Panc1 (cell line): Measurements from ENCODE around the gene ME1.

Experiments
- POLR2AphosphoS5 ChIP-seq: IDR thresholded peaks from 2 replicates; pipeline ENCODE4 v1.6.1; 2012; ENCODE audit warnings: mild to moderate bottlenecking, low read depth, low read length, moderate library complexity
- TF ChIP-seq, protein P1 (sequence below): fragments of 450-650 bp; IDR thresholded peaks from 2 replicates; pipeline ENCODE4 v1.5.1; 2017; ENCODE audit warnings: mild to moderate bottlenecking
- TF ChIP-seq, protein P2 (sequence below), 2 experiments: IDR thresholded peaks; 2 replicates each; pipeline ENCODE4 v1.6.1; 2011 to 2012; ENCODE audit warnings: low read depth in 2 of 2, control low read depth in 1 of 2, low read length in 1 of 2, mild to moderate bottlenecking in 1 of 2, moderate library complexity in 1 of 2; ENCODE audit not compliant: insufficient read depth in 1 of 2

DNA sequence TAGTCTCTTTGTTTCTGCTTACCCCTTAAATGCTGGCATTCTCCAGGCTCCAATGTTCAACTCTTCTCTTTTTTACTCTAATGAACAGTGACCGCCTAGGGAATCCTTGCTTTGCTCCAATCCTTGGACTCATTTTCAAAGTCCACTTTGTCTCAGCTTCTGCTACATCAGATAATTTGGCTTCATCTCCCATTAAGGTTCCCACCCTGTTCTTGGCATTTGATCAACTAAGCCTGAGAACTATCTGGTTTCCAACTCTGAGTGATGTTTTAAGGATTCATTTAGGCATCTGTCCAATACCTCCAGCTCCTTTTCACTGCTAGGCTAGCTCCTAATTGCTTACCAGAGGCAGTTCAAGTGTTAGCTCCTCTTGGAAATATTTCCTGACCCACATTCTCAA lies 64.9 kb downstream of the ME1 start:
- TF ChIP-seq, protein P1, sequence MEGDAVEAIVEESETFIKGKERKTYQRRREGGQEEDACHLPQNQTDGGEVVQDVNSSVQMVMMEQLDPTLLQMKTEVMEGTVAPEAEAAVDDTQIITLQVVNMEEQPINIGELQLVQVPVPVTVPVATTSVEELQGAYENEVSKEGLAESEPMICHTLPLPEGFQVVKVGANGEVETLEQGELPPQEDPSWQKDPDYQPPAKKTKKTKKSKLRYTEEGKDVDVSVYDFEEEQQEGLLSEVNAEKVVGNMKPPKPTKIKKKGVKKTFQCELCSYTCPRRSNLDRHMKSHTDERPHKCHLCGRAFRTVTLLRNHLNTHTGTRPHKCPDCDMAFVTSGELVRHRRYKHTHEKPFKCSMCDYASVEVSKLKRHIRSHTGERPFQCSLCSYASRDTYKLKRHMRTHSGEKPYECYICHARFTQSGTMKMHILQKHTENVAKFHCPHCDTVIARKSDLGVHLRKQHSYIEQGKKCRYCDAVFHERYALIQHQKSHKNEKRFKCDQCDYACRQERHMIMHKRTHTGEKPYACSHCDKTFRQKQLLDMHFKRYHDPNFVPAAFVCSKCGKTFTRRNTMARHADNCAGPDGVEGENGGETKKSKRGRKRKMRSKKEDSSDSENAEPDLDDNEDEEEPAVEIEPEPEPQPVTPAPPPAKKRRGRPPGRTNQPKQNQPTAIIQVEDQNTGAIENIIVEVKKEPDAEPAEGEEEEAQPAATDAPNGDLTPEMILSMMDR, result no peak
- no peak for TF ChIP-seq POLR2AphosphoS5
- TF ChIP-seq, protein P2, sequence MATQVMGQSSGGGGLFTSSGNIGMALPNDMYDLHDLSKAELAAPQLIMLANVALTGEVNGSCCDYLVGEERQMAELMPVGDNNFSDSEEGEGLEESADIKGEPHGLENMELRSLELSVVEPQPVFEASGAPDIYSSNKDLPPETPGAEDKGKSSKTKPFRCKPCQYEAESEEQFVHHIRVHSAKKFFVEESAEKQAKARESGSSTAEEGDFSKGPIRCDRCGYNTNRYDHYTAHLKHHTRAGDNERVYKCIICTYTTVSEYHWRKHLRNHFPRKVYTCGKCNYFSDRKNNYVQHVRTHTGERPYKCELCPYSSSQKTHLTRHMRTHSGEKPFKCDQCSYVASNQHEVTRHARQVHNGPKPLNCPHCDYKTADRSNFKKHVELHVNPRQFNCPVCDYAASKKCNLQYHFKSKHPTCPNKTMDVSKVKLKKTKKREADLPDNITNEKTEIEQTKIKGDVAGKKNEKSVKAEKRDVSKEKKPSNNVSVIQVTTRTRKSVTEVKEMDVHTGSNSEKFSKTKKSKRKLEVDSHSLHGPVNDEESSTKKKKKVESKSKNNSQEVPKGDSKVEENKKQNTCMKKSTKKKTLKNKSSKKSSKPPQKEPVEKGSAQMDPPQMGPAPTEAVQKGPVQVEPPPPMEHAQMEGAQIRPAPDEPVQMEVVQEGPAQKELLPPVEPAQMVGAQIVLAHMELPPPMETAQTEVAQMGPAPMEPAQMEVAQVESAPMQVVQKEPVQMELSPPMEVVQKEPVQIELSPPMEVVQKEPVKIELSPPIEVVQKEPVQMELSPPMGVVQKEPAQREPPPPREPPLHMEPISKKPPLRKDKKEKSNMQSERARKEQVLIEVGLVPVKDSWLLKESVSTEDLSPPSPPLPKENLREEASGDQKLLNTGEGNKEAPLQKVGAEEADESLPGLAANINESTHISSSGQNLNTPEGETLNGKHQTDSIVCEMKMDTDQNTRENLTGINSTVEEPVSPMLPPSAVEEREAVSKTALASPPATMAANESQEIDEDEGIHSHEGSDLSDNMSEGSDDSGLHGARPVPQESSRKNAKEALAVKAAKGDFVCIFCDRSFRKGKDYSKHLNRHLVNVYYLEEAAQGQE (IDR thresholded peaks at IDR 0.05; ENCODE audit: insufficient read depth in 1 of 2, low read depth in 2 of 2, low read length in 1 of 2), result no peak
